Measurements from ENCODE around the gene NPPC.
"Not testable (repeated sequence)": the region's sequence is repeated elsewhere in the genome, so short reads cannot be mapped to it uniquely, and the experiment has no call there.

NPPC gene

GRCh38 chr2:231884438-231885140 is 41.6 kb downstream of the NPPC start:
- DNase-seq: no peak

- no peak for DNase-seq
Measured at GRCh38 chr2:231883468-231883881, 42.7 kb downstream of the NPPC start.

- DNase-seq: no peak
Measured at GRCh38 chr2:231882646-231883045, 43.5 kb downstream of the NPPC start.

GRCh38 chr2:231880371-231880770 is 45.8 kb downstream of the NPPC start:
- DNase-seq: not testable (repeated sequence)

GRCh38 chr2:231879216-231879615 is 47.0 kb downstream of the NPPC start:
- DNase-seq: no peak

GRCh38 chr2:231877533-231878456 is 48.4 kb downstream of the NPPC start:
- no peak for DNase-seq

- no peak for DNase-seq
Measured at GRCh38 chr2:231874944-231875343, 51.3 kb downstream of the NPPC start.

Measured in stimulated activated naive CD4-positive, alpha-beta T cell treated with Interleukin-2 at 50 U/mL for 16 hours (primary cell).